ENCODE results near the gene CORO7.

The CORO7 gene

GRCh38 chr16:4332623-4333307 is 83.6 kb downstream of the CORO7 start:
- DNase-seq: no peak

GRCh38 chr16:4332083-4332482 is 84.3 kb downstream of the CORO7 start:
- DNase-seq: no peak

GRCh38 chr16:4330277-4330874 is 86.0 kb downstream of the CORO7 start:
- DNase-seq: no peak

GRCh38 chr16:4328782-4329775 is 87.3 kb downstream of the CORO7 start:
- DNase-seq: no peak

- DNase-seq: no peak
These were observed 88.2 kb downstream of the CORO7 start for GRCh38 chr16:4328046-4328781.

GRCh38 chr16:4327386-4328045 is 88.9 kb downstream of the CORO7 start:
- no peak for DNase-seq

GRCh38 chr16:4325253-4325758 is 91.1 kb downstream of the CORO7 start:
- no peak for DNase-seq

GRCh38 chr16:4324492-4325252 is 91.7 kb downstream of the CORO7 start:
- no peak for DNase-seq

GRCh38 chr16:4323845-4324488 is 92.4 kb downstream of the CORO7 start:
- no peak for DNase-seq

- DNase-seq: no peak
These were observed 93.1 kb downstream of the CORO7 start for GRCh38 chr16:4323071-4323844.

GRCh38 chr16:4322121-4323052 is 94.0 kb downstream of the CORO7 start:
- DNase-seq: no peak

- no peak for DNase-seq
These were observed 94.9 kb downstream of the CORO7 start for GRCh38 chr16:4321286-4322120.

GRCh38 chr16:4320571-4321137 is 95.7 kb downstream of the CORO7 start:
- no peak for DNase-seq

- DNase-seq: no peak
These were observed 96.7 kb downstream of the CORO7 start for GRCh38 chr16:4319454-4320421.

GRCh38 chr16:4318967-4319366 is 97.4 kb downstream of the CORO7 start:
- DNase-seq: no peak

GRCh38 chr16:4318451-4318910 is 97.9 kb downstream of the CORO7 start:
- no peak for DNase-seq
